Tibial artery (tissue), 4 donors: Measurements from ENCODE around the gene CFAP92.

Experiments
- DNase-seq, 2 donors: peaks; one replicate each; pipeline ENCODE4 v3.0.0-alpha.2; 2019
- H3K27ac ChIP-seq, 2 donors: fragments of 200-600 bp; sonication (generic) in 1 of 2; 1 replicate in 1 of 2; 2 replicates in 1 of 2; pipeline ENCODE4 v1.5.1; 2018 to 2019; ENCODE audit warnings: mild to moderate bottlenecking in 1 of 2
- H3K27me3 ChIP-seq, 2 donors: fragments of 200-600 bp; sonication (generic) in 1 of 2; one replicate each; pipeline versions ENCODE4 v1.5.1 to v1.6.0; 2016 to 2019
- H3K36me3 ChIP-seq, 3 donors: fragments of 200-600 bp; sonication (generic) in 2 of 3; one replicate each; pipeline ENCODE4 v1.5.1; 2016 to 2019; ENCODE audit warnings: mild to moderate bottlenecking in 2 of 3
- H3K4me1 ChIP-seq, 4 donors: fragments of 200-600 bp; sonication (generic) in 2 of 4; 1 replicate in 3 of 4; 2 replicates in 1 of 4; pipeline ENCODE4 v1.5.1; 2016 to 2019
- H3K4me3 ChIP-seq, 2 donors: fragments of 200-600 bp; sonication (generic) in 1 of 2; 1 replicate in 1 of 2; 2 replicates in 1 of 2; pipeline ENCODE4 v1.5.1; 2018 to 2019; ENCODE audit warnings: mild to moderate bottlenecking in 2 of 2
- H3K9me3 ChIP-seq, 3 donors: fragments of 200-600 bp; sonication (generic) in 1 of 3; one replicate each; pipeline ENCODE4 v1.5.1; 2016 to 2019
- intact Hi-C: fragments of 100-400 bp; cut with DNase I; formaldehyde crosslinking; loops from one replicate; pipeline ENCODE4 v1.15.0; 2023; ENCODE audit warnings: low total_unique reads
- TF ChIP-seq, protein P1 (sequence below), 2 experiments: fragments of 200-600 bp in 1 of 2; fragments of 450-650 bp in 1 of 2; IDR thresholded peaks; one replicate each; pipeline ENCODE4 v1.5.1; 2017 to 2019; ENCODE audit warnings: antibody characterized with exemption in 2 of 2, mild to moderate bottlenecking in 1 of 2, moderate library complexity in 1 of 2

CFAP92 gene, protein sequence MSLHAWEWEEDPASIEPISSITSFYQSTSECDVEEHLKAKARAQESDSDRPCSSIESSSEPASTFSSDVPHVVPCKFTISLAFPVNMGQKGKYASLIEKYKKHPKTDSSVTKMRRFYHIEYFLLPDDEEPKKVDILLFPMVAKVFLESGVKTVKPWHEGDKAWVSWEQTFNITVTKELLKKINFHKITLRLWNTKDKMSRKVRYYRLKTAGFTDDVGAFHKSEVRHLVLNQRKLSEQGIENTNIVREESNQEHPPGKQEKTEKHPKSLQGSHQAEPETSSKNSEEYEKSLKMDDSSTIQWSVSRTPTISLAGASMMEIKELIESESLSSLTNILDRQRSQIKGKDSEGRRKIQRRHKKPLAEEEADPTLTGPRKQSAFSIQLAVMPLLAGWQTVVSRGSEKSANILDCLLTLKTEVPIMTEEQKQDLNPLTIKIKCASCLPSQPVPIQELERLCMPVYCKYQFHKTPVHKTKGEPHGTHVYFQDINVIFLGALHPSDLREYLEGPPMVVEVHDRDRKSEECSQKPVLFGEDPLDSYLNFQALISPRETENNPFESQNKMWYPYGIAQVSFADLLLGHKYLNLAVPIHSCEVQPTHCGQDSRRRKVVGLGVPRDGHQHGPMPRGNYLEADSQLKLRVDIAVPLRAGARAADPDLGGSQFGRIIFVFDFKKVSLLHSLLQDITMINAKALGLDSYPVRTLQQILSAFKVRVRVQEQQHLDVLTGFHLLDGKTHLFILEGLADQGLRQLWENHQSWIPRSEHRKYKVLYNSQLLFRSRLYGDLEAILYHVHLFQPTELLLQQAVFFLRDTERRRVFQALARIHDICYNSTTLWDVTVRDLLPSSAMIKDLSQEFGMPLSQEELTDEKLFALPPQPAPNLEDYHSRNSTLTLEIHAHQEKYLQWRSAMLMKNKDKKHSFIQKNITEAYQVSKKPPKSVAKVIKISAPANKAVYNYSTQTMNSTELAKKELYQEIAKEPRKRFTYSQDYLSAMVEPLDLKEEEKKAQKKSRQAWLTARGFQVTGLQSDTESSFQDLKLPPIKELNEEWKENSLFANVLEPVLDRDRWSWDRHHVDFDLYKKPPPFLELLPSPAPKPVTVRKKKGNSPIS

DNA sequence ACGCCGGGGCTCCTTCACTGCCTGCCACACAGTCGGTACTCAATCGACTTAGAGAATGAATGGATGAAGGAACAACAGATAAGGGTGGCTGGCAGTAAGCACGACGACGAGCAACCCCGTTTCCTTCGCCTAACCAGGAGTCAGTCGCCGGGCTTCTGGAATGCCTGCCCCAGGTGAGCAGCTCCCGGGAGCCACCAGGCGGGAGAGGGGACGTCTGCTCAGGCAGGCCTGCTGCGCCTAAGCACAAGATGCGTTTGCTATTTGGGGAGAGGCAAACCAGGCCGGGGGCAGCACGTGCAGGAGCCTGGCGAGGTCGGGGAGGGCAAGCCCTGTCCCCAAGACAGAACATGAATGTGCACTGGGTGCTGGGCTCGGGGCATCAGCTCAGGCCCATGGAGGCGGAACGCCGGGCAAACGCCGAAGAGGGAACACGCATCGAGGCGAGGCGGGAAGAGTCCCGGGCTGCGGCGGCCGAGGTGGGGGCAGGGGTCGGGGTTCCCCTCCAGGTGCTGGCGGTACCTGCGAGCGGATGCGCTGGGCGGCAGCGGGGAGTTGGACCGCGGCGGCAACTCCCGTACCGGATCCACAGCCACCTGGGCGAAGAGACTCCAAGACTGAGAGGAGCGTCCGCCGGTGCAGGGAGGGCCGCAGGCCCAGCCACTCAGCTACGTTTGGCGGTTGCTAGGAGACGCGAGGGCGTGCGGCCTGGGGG is at the start of gene CFAP92:
Gene CFAP92 (minus strand): TSS at position 616 of the 712 bp plus-strand sequence. CDS start 772 bp downstream, outside the sequence.
- Histone ChIP-seq H3K36me3 (no peaks in the 10 kb centered on the region), H3K4me3 (peak within 1 kb of the TSS; percentile 38 to 50), H3K9me3 (no peaks in the 10 kb centered on the region), H3K27me3 (no peaks in the 10 kb centered on the region), H3K4me1 (peaks cover 0 to 16% (median 14%) of the 10 kb centered on the region in 4 donors), H3K27ac (no peak within 1 kb of the TSS)
- intact Hi-C loops = no loop called here
- peak; percentile 74 to 87 for DNase-seq
- TF ChIP-seq, protein P1, sequence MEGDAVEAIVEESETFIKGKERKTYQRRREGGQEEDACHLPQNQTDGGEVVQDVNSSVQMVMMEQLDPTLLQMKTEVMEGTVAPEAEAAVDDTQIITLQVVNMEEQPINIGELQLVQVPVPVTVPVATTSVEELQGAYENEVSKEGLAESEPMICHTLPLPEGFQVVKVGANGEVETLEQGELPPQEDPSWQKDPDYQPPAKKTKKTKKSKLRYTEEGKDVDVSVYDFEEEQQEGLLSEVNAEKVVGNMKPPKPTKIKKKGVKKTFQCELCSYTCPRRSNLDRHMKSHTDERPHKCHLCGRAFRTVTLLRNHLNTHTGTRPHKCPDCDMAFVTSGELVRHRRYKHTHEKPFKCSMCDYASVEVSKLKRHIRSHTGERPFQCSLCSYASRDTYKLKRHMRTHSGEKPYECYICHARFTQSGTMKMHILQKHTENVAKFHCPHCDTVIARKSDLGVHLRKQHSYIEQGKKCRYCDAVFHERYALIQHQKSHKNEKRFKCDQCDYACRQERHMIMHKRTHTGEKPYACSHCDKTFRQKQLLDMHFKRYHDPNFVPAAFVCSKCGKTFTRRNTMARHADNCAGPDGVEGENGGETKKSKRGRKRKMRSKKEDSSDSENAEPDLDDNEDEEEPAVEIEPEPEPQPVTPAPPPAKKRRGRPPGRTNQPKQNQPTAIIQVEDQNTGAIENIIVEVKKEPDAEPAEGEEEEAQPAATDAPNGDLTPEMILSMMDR (IDR thresholded peaks at IDR 0.05) = no peak

DNA sequence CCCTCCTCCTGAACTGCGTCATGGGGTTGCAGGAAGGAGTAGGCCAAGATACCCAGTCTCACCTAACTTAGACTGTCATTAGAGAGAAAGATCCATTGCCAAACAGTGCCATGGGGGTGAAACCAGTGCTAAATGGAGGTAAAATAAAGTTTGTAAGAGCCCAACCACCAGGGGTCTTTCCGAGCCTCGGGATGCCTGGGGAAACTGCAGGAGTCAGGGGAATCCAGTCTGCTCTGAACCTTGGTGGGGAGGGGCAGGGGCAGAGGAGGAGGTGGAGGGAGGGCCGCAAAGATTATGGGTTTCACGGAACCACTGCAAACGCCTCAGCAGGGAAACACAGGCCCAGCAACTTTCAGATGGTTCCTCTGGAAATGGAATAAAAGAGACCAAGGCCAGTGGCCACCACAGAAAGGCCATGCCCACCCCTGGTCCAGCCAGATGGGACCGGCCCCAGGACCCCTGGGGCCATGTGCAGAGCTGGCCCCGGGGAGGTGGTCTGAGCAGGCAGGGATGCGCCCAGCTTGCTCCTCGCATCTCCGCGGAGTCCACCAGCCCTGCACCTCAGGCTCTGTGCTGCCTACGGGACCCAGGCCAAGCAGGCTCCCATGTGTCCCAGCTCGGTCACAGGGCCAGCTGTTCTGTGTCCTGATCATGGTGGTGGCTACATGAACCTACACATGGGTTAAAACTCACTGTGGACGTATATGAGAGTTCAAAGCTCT is 46.9 kb upstream of the CFAP92 start:
- no peak overlapping the region for H3K4me3 ChIP-seq
- peaks cover 0 to 18% of the 10 kb centered on the region in 2 donors for H3K27me3 ChIP-seq
- no peak overlapping the region for H3K27ac ChIP-seq
- intact Hi-C loops = no loop called here
- H3K9me3 ChIP-seq = no peaks in the 10 kb centered on the region
- H3K4me1 ChIP-seq = peaks cover 0 to 12% (median 4%) of the 10 kb centered on the region in 4 donors
- DNase-seq = peak in 1 of 2 donors; percentile 63
- TF ChIP-seq, protein P1 (IDR thresholded peaks at IDR 0.05) = no peak
- H3K36me3 ChIP-seq = no peaks in the 10 kb centered on the region

- Histone ChIP-seq H3K9me3 (no peaks in the 10 kb centered on the region), H3K4me3 (no peak overlapping the region), H3K36me3 (no peaks in the 10 kb centered on the region), H3K27ac (no peak overlapping the region), H3K4me1 (peaks cover 0 to 7% (median 0%) of the 10 kb centered on the region in 4 donors), H3K27me3 (peaks cover 0 to 17% of the 10 kb centered on the region in 2 donors)
- DNase-seq = peak in 1 of 2 donors; percentile 20
- intact Hi-C loops = no loop called here
- TF ChIP-seq, protein P1 (IDR thresholded peaks at IDR 0.05) = no peak
Observed at GRCh38 chr3:129040039-129040336, 46.1 kb upstream of the CFAP92 start.

DNA sequence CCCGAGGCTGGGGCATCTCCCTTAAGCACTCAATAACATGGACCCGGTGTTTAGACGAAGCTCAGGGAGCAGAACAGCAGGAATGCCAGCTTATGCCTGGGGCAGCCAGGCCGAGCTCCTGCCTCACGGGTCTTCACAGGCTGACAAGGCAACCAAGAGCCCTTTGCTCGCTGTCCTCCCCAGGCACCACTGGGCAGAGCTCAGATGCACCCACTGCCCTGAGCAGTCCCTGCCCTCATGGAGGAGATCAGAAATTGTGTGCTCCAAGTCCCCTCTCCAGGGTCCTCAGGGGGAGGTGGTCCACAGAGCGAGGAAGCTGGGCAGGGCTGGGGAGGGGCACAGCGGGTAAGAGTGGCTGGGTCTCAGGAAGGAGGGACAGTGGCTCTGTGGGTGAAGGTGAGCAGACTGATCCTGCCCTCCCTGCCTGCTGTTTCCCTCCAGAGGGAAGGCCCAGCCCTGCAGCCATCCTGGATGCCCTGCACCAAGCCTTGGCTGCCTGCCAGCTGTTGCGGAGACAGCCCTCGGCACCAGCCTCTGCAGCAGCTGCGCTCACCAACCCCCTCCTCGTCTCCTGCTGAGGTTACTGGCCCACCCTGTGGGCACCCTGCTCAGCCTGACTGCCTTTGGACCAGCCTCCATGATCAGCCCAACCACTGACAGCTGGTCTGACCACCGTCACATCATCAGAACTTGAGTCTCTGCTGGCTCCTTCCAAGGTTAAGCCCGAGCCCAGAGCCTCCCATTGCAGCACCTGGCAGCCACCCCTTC is 45.6 kb upstream of the CFAP92 start:
- Histone ChIP-seq H3K4me3 (no peak overlapping the region), H3K9me3 (no peaks in the 10 kb centered on the region), H3K27me3 (peaks cover 0 to 17% of the 10 kb centered on the region in 2 donors), H3K4me1 (peaks cover 0 to 7% (median 0%) of the 10 kb centered on the region in 4 donors), H3K27ac (no peak overlapping the region), H3K36me3 (no peaks in the 10 kb centered on the region)
- TF ChIP-seq, protein P1 (IDR thresholded peaks at IDR 0.05) = no peak
- intact Hi-C loops = loop anchor here (10.0 kb wide), 1 partner anchor 55 kb away; no protein-coding TSS in a partner anchor
- DNase-seq = no peak
